HG03196 (cell line): ENCODE data around the gene CLSTN3.

Experiments used
- ATAC-seq: cut with Tn5 transposase; IDR thresholded peaks from one replicate; pipeline ENCODE4 v1.9.1; 2021; ENCODE audit not compliant: unreplicated experiment

CLSTN3 gene

GRCh38 chr12:7146906-7147305 lies 16.7 kb downstream of the CLSTN3 start:
- ATAC-seq: no peak

- ATAC-seq: no peak
Observed at GRCh38 chr12:7150356-7150755, 20.2 kb downstream of the CLSTN3 start.

- no peak for ATAC-seq
Observed at GRCh38 chr12:7150841-7151240, 20.7 kb downstream of the CLSTN3 start.

GRCh38 chr12:7151532-7151931 lies 21.4 kb downstream of the CLSTN3 start:
- no peak for ATAC-seq

GRCh38 chr12:7152818-7153217 lies 22.6 kb downstream of the CLSTN3 start:
- no peak for ATAC-seq

DNA sequence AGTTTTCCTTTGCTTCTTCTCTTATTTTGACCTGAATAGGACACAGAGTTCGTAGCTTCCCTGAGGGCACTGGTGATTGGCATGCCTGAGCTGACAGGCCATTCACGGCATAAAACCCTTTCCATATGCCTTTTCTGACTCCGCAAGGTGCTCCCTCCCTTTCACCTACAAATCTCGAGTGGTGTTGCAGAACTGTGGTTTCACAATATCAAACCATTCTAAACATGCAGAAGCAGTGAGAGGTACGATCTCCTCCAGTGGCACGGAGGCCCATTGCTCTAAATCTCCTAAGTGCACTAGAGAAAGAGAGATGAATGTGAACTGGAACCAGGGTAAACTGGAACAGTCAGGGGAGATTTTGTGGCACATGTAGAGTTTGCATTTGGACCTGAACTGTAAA lies 23.9 kb downstream of the CLSTN3 start:
- no peak for ATAC-seq

GRCh38 chr12:7154901-7155470 lies 24.8 kb downstream of the CLSTN3 start:
- no peak for ATAC-seq

DNA sequence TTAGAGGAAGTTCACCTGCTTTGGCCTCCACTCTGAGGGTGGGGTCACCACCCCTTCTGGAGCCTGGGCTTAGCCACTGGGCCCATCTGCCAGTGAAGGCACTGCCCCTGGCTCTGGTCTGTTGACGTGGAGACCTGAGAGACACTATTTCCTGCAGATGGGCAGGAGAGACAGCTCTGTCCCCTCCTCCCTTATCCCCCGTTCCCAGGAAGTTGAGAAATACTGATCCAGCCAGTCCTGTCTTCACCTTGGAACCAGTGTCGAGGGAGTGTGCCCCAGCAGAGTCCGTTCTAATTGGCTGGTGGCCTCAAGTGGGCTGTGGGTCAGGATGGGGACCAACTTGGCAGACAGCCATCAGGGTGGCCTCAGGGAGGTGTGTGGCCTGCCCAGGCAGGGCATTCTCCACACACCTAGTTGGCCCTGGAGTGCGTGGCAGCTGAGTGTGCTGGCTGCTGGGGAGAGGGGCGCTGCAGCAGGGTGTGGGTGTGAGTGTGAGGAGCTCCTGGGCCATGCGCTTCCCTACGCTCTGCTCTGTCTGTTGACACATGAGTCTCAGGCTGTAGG lies 25.4 kb downstream of the CLSTN3 start:
- ATAC-seq: no peak

- ATAC-seq: no peak
Observed at GRCh38 chr12:7156259-7157197, 26.4 kb downstream of the CLSTN3 start.

DNA sequence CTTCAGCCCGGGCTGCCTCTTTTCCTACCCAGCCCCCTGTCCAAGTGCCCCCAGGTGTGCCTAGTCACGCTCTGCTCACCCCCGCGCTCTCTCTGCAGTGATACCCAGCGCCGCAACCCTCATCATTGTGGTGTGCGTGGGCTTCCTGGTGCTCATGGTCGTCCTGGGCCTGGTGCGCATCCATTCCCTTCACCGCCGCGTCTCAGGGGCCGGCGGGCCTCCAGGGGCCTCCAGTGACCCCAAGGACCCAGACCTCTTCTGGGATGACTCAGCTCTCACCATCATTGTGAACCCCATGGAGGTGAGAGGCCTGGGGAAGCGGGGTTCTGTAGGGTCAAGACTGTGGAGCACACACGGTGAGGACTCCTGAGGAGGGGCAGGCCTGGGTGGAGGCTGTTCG lies 27.2 kb downstream of the CLSTN3 start:
- no peak for ATAC-seq

- no peak for ATAC-seq
Observed at GRCh38 chr12:7158781-7159609, 28.8 kb downstream of the CLSTN3 start.

GRCh38 chr12:7160183-7160582 lies 30.0 kb downstream of the CLSTN3 start:
- no peak for ATAC-seq

DNA sequence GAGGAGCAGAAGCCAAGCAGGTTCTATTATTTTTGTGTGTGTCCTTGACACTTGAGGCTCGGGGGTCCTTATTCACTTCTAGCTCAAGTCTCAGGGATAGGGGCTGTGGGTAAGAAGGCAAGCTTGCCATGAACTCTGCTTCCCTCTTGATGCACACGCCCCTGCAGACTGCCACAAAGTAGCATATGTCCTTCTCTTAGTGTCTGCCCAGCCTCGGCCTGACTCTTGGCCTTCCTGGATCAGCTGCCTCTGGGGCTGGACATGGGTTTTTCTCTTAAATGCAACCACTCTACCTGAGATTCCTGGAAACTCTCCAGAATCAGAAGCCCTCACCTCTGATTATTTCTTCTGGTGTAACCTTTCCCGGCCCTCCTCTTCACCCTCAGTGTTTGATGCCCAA lies 31.2 kb downstream of the CLSTN3 start:
- ATAC-seq: no peak

GRCh38 chr12:7161811-7162210 lies 31.6 kb downstream of the CLSTN3 start:
- ATAC-seq: no peak

DNA sequence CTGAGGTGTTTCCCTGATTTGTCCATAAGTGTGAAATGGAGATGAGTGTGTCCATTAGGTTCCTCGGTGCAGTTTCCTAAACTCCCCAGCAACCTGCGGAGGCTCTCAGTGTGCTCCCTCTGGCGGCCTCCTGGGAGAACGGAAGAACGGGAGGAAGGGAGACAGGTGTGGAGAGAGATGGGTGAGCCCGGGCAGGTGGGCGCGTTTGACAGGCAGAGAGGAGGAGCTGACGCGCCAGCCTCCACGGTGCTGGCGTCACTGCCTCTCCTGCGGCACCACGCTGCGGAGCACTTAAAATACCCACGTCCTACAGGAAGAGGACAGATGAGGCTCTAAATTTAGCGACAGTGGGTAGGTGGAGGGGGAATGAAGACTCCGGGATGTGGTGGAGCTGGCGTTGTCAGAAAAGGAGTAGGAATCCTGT lies 32.5 kb downstream of the CLSTN3 start:
- ATAC-seq: no peak

DNA sequence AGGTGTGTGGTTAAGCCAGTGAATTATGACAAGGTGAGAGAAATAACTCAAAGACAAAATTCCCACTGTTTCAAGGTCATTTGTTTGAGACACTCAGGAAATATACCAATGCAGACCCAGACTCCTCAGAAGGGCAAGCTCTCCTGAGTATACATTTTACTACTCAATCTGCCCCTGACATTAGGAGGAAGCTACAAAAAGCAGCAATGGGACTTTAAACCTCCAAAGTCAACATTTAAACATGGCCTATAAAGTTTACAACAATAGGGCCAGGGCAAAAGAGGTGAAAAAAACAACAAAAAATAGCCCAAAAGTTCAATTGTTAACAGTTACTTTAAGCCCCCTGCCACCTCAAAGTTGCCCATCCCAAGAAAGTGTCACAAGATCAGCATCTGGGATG lies 39.8 kb downstream of the CLSTN3 start:
- no peak for ATAC-seq

GRCh38 chr12:7171854-7172253 lies 41.7 kb downstream of the CLSTN3 start:
- no peak for ATAC-seq

GRCh38 chr12:7175493-7175892 lies 45.3 kb downstream of the CLSTN3 start:
- ATAC-seq: no peak

DNA sequence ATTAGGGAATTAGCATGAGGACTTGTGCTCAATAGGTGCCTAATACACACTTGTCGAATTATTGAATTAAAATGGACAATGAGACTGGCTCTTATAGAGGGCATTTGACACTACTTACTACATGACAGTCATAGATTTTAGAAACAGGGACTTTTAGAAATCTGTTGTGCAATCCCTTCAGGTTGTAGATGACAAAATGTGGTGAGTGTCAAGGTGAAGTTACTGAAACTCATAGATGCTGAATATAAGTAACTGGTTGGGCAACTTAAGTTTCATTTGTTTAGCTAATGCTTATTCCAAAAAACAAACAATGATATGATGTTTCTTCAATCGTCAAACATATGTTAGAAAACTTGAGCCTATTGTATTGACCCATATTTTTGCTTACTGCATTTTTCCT lies 46.4 kb downstream of the CLSTN3 start:
- no peak for ATAC-seq

DNA sequence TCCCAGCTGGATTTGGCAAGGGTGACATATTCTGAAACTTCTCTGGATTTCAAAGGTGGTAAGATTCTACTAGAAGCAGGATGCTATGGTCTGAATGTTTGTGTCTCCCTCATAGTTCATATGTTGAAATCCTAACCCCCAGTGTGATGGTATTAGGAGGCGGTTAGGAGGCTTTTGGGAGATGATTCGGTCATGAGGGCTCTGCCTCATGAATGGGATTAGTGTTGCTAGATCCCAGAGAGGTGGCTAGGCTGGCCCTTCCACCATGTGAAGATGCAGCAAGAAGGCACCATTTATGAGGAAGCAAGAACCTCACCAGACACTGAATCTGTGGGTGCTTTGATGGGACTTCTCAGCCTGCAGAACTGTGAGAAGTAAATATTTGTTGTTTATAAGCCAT lies 48.3 kb downstream of the CLSTN3 start:
- no peak for ATAC-seq

DNA sequence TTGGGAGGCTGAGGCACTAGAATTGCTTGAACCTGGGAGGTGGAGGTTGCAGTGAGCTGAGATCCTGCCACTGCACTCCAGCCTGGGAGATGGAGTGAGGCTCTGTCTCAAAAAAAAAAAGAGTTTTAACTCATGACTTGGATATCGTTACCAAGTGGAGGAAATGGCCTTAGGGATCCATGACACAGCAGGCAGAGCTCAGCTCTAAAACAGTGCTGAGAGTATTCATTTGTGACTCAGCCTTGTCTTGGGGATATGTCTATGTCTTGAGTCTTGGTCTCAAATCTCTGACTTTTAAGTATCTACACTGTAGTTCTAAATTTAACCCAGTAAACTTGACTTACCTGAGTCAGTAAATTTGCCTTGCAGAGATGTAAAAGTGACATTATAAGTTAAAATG lies 50.5 kb downstream of the CLSTN3 start:
- ATAC-seq: no peak
